NCI-H2029 (cell line): Measurements from ENCODE around the gene PHKA1.
A peak's percentile ranks its signal among the peaks of the same experiment; 100 is the strongest.
"Not testable (repeated sequence)": the region's sequence is repeated elsewhere in the genome, so short reads cannot be mapped to it uniquely, and the experiment has no call there.

Experiments used
- DNase-seq: peaks from one replicate; lab custom pipeline; 2025; lab: John Stamatoyannopoulos, UW

Gene PHKA1

DNA sequence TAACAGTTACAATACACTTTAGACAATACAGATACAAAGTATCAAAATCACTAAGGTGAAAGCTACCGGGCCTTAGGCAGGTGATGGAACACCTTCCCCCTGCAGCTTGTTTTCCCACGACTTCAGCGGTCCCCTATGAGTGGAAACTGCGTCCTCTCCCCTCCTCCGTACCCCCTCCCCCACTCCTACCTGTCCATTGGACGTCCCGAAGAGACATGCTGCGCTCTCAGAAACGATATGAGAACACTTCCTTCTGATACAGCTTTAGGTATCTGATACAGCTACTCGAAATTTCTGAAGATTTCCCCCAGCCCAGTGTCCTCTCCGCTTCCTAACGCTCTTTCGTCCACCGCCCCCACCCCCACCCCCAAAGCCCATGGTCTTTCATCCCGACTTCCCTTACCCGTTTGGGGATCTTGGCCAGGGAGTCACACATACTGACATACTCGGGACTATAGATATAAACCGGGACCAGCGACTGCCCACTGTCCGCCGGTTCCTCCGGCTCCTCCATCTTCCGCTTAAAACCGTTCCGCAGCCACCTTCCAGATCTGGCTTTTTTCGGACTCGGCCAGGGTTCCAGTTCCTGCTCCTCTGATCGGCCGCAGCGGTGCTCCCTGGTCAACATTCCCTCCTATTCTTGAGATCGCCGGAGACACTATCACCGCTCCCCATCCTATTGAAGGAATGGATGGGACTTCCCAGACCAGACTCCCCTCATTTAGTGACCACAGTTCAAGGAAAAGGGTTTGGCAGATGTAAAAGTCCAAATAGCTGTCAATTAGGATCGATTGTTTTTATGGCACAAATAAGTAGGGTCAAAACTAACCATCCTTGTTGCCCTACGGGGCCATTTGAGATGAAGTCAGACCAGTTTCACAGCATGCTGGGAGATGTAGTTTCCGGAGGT lies 141.6 kb downstream of the PHKA1 start, which contains the start of gene HDAC8:
Gene HDAC8 (minus strand): TSS at position 596 of the 910 bp plus-strand sequence. CDS start 82 bp downstream, at position 514.
- DNase-seq = peak; percentile 36

DNA sequence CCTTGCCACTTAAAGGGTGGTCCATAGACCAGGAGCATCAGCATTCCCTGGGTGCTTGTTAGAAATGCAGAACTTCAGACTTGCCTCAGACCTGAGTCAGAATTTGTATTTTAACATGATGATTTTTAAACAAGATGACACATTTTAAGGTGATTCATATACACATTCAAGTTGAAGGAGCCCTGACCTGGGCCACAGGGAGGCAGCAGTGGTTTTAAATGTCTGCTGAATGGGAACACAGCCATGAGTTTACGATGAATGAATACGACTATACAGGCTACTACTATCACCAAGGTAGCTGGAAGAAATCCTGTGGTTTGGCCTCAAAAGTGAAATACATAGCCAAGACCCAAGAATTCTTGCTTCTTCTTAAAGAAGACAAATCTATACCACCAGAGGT lies 144.3 kb downstream of the PHKA1 start:
- DNase-seq = no peak

DNA sequence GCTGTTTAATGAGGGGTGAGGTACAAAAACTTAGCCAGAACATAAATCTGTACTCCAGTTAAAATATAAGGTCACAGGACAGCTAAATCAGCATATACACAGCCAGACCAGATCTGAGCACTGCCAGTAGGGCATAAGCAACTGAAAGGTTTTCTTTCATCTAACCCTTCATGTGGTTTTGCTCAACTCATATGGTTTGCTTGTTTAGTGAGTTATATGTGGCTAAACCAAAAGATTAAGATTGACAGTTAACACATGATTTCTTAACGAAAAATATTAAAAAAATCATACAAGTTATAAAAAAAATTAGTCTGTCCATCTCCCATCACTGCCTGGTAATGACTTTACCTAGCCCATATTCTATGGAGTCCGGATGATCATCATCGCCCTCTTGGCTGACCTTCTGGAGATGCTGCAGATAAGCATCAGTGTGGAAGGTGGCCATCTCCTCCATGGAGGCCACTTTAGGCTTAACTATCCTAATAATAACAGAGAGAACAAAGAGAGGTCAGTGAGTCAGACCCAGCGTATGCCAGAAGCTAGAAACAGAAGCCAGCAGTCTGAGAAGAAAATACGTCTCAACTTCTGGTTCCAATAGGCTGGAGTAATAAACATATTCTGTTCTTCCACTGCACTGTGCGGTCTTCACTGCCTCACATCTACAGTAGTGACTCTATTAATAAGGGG lies 145.6 kb downstream of the PHKA1 start:
- no peak for DNase-seq

DNA sequence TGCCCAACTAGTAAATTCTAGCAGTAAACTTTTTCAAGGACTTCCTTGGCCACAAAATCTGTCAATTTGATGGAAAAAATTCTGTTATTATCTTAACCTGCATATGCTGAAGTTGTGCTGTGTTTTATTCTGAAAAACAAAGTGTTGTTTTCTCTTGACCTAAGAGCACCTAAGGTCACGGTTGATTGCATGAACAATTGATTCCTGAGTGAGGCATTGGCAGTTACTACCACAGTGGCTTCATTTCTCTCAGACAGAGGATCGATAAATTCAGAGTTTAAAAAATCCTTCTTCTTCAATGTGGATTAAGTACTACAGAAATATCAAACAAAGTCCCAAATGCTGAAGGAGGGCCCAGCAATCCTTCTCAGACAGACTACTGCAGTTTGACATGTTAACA lies 147.7 kb downstream of the PHKA1 start:
- DNase-seq = no peak

DNA sequence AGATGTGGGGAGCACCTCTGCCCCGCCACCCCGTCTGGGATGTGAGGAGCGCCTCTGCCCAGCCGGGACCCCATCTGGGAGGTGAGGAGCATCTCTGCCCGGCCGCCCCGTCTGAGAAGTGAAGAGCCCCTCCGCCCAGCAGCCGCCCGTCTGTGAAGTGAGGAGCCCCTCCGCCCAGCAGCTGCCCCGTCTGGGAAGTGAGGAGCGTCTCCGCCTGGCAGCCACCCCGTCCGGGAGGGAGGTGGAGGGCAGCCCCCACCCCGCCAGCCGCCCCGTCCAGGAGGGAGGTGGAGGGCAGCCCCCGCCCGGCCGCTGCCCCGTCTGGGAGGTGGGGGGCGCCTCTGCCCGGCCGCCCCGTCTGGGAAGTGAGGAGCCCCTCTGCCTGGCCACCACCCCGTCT lies 154.5 kb downstream of the PHKA1 start:
- not testable (repeated sequence) for DNase-seq

DNA sequence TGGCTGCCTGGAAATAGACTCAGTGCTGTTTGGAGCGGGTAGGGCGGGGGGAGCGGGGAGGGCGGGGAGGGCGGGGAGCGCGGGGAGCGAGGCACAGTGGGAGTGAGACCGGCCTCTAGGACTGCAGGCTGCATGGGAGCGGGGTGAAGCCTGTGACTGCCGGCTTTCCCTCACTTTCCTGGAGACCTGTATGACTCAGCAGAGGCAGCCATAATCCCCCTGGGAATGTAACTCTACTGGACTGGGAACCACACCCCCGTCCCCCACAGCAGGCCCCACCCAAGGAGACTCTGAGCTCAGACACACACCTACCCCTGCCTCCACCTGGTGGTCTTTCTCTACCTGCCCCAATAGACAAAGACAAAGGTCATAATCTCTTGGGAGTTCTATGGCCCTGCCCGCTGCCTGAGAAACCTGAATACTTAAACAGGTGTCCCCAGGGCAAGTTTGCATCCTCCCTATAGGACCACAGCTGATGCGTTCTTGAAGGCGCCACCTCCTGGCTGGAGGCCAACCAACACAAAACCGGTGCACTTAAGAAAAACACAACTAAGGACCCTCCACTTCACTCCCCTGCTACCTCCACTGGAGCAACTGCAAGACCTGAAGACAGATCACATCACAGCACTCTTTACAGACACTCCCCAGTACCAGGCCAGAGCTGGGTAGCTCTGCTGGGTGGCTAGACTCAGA lies 159.5 kb downstream of the PHKA1 start:
- no peak for DNase-seq

DNA sequence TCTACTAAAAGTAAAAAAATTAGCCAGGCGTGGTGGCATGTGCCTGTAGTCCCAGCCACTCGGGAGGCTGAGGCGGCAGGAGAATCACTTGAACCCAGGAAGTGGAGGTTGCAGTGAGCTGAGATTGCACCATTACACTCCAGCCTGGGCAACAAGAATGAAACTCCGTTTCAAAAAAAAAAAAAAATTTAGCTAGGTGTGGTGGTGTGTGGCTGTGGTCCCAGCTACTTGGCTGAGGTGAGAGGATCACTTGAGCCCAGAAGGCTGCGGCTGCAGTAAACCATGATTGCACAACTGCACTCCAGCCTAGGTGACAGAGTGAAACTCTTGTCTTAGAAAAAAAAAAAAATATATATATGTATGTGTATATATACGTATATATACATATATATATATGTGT lies 161.7 kb downstream of the PHKA1 start:
- not testable (repeated sequence) for DNase-seq

DNA sequence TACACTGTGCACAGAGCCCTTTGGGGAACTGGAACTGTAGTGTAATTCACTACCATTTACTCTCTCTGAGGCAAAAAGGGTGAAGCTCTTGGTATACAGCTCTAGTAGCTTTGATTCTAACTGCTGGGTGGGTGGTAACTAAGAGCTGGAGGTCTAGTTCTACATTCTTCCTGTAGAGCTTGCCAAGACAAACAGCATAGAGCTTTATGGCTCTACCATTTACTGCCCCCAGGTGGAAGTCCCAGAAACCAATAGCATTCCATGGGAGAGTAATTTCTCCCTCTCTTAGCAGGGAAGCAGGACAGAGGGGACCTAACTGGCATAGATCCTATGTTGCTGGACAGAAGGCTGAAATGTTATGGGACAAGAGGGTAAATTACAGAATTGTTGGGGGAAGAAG lies 168.1 kb downstream of the PHKA1 start:
- DNase-seq = peak; percentile 20

DNA sequence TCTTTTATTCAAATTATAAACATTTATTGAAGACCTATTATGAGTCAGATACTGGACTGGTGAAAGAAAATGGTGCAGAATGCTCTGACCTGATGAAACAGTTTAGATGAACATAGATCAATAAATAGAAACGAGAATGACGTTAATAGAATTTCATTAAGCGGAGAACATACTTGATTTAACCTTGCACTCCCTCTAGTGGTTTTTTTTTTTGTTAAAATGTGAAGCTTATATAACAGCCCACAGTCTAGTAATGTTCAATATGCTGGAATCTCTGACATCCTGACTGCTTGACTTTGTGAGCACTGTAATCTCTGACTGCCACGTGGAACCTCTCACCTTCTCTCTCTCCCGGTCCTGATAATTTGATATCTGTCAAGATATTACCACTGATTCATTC lies 173.8 kb downstream of the PHKA1 start:
- no peak for DNase-seq

DNA sequence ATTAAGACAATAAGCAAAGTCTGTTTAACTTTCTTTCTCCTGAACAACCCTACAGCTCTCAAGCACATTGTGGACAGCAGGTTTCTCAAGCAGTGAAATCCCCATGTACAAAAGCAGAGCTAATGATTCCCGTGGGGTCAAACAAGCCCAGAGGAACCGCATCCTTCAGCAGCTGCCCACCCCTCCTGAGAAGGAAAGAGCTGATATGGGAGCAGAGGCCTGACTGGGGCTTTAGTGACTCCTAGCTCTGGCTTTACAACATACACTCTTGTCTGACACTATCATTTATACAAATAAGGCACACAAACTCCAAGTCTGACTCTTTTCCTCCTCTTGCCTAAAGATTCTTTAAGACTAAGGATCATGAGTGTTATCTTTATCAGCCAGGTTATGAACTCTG lies 174.3 kb downstream of the PHKA1 start:
- DNase-seq = no peak

DNA sequence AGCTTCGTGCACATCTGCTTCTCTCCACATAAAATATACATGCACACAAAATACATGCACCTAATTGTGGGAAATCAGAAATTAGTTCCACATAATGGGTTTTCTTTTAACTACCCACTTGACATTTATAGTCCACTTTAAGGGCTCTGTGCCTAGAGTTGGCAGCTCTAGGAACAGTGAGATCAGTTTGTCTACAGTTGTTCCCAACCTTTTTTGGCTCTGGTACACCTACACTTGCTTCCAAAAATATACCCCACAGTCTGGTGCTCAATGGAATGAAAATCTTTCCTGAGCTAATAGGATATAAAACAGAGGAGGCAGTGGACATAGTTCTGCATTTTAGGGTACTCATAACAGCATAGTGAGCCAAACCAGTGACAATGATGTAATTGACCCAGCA lies 177.6 kb downstream of the PHKA1 start:
- no peak for DNase-seq

DNA sequence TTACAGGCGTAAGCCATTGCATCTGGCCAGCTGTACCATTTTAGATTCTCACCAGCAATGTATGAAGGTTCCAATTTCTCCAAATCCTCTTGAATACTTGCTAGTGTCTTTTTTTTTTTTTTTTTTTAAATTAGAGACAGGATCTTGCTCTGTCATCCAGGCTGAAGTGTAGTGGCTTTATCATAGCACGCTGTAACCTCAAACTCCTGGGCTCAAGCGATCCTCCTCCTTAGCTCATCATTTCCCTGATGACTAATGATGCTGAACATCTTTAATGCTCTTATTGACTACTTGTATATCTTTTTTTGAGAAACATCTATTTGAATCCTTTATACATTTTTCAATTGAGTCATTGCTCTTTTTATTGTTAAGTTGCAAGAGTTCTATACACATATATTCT lies 181.7 kb downstream of the PHKA1 start:
- DNase-seq = no peak
